Activated T-helper 1 cell treated with anti-CD3 and anti-CD28 coated beads, Interleukin-12 subunit alpha, Interleukin-12 subunit beta, Interleukin-2, Interleukin-4 antibody, amounts not matched to agents 30 ng/mL and 10 ng/mL and 1 ng/mL, durations not matched to agents 14 hours and 24 hours and 36 hours (primary cell): ENCODE results near the gene ICA1. TPM values are rescaled to one million over a fixed set of nuclear protein-coding genes. Genes with fewer than 3 reads are reported as not detected.

Source experiments
- DNase-seq: peaks from one replicate; pipeline ENCODE4 v3.0.0; 2021; ENCODE audit warnings: low spot score
- H3K27ac Mint-ChIP-seq: one replicate; pipeline ENCODE4 v1.8.0; 2021; ENCODE audit warnings: mild to moderate bottlenecking, mixed read lengths
- H3K27me3 Mint-ChIP-seq: one replicate; pipeline ENCODE4 v1.8.0; 2022; ENCODE audit warnings: mild to moderate bottlenecking, moderate library complexity, mixed read lengths; ENCODE audit not compliant: insufficient read depth
- H3K36me3 Mint-ChIP-seq: one replicate; pipeline ENCODE4 v1.8.0; 2021; ENCODE audit warnings: low read depth, mixed read lengths
- H3K4me1 Mint-ChIP-seq: one replicate; pipeline ENCODE4 v1.8.0; 2021; ENCODE audit warnings: low read depth, mixed read lengths
- H3K4me3 Mint-ChIP-seq: one replicate; pipeline ENCODE4 v1.8.0; 2021; ENCODE audit warnings: mild to moderate bottlenecking, moderate library complexity, mixed read lengths
- H3K9me3 Mint-ChIP-seq: one replicate; pipeline ENCODE4 v1.8.0; 2021; ENCODE audit warnings: mixed read lengths
- intact Hi-C: fragments of 100-400 bp; cut with micrococcal nuclease; formaldehyde crosslinking; loops from one replicate; pipeline ENCODE4 v1.15.1; 2024
- total RNA-seq: library from RNA; stranded (reverse); gene quantifications from 2 replicates; pipeline ENCODE4 v1.2.3, GENCODE V29; 2022

ICA1 gene
- total RNA-seq, 1 donor from 2014 or later = 1.9 TPM

- Mint-ChIP-seq H3K27ac (no peak overlapping the region), H3K27me3 (no peaks in the 10 kb centered on the region), H3K4me1 (no peaks in the 10 kb centered on the region), H3K4me3 (no peak overlapping the region), H3K36me3 (peaks cover 15% of the 10 kb centered on the region), H3K9me3 (peaks cover 7% of the 10 kb centered on the region)
- DNase-seq = no peak
- intact Hi-C loops = no loop called here
These were observed 167.5 kb downstream of the ICA1 start for GRCh38 chr7:8094164-8095140.

DNA sequence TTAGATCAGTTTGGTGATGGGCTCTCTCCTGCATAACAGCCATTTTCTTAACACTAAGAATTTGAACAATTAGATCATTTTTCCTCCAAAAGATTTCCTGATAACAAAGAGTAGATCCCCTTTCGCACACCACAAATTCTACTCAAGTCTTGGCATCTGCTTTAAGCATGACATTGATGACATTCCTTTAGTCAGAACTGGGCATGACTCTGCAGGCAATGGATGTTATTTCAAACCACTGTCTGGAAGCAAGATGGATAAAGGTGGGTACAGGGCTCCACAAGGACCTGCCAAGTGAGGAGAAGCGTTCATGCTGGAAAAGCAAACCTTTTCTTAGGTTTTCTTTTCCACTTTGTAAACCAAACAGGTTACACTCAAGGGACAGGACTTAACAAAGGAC, 169.8 kb downstream of the ICA1 start:
- Mint-ChIP-seq H3K36me3 (peaks cover 15% of the 10 kb centered on the region), H3K27me3 (no peaks in the 10 kb centered on the region), H3K4me3 (no peak overlapping the region), H3K27ac (no peak overlapping the region), H3K9me3 (no peaks in the 10 kb centered on the region), H3K4me1 (no peaks in the 10 kb centered on the region)
- DNase-seq = no peak
- intact Hi-C loops = no loop called here

DNA sequence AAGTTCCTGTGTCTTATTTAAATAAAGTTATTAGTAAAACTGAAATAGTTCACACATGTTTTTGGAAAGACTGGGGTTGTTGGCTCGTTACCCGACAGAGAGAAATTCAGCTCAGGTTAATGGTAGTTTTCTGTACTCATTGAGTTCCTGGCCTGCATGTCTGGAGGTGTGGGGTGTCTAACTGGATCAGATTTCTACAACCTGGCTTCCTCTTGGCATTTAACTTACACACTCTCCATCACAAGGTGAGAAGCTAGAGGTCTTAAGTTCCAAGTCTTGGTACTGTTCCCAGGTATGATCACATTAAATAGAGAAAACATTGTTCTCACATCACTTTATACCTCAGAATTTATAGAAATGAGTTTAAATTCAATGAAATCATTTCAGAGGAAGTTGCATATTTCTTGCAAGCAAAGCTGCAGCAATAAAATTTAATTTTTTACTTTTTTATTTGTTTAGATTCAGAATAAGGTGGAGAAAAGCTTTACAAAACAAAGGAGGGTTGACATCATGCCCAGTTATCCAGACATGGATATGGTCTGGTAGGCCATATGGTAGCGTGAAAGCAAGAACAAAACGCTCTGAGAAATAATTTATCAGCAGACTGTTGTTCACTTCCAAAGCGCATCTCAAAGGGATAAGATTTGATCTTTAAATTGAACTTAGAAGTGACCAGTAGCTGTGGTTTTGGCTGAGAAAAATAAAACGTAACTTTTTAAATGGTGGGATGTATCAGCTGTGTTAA, 172.8 kb downstream of the ICA1 start:
- H3K4me3 Mint-ChIP-seq = no peak overlapping the region
- peaks cover 31% of the 10 kb centered on the region for H3K36me3 Mint-ChIP-seq
- intact Hi-C loops = no loop called here
- H3K27ac Mint-ChIP-seq = no peak overlapping the region
- DNase-seq = no peak
- no peaks in the 10 kb centered on the region for H3K9me3 Mint-ChIP-seq
- no peaks in the 10 kb centered on the region for H3K27me3 Mint-ChIP-seq
- H3K4me1 Mint-ChIP-seq = no peaks in the 10 kb centered on the region

GRCh38 chr7:8086239-8086638, 175.7 kb downstream of the ICA1 start:
- H3K36me3 Mint-ChIP-seq = peaks cover 29% of the 10 kb centered on the region

GRCh38 chr7:8085420-8085819, 176.5 kb downstream of the ICA1 start:
- Mint-ChIP-seq H3K9me3 (no peaks in the 10 kb centered on the region), H3K4me1 (no peaks in the 10 kb centered on the region)

More at GRCh38 chr7:8086239-8086638, 175.7 kb downstream of the ICA1 start:
- Mint-ChIP-seq H3K4me3 (no peak overlapping the region), H3K4me1 (no peaks in the 10 kb centered on the region), H3K27ac (no peak overlapping the region), H3K9me3 (no peaks in the 10 kb centered on the region), H3K27me3 (no peaks in the 10 kb centered on the region)
- DNase-seq = no peak
- intact Hi-C loops = no loop called here

GRCh38 chr7:8084836-8085235, 177.1 kb downstream of the ICA1 start:
- intact Hi-C loops = loop anchor here (5.0 kb wide), 1 partner anchor 38 kb away; no protein-coding TSS in a partner anchor

More at GRCh38 chr7:8085420-8085819, 176.5 kb downstream of the ICA1 start:
- no peak for DNase-seq
- no peak overlapping the region for H3K4me3 Mint-ChIP-seq
- H3K36me3 Mint-ChIP-seq = peaks cover 28% of the 10 kb centered on the region
- intact Hi-C loops = no loop called here
- H3K27ac Mint-ChIP-seq = no peak overlapping the region
- no peaks in the 10 kb centered on the region for H3K27me3 Mint-ChIP-seq

DNA sequence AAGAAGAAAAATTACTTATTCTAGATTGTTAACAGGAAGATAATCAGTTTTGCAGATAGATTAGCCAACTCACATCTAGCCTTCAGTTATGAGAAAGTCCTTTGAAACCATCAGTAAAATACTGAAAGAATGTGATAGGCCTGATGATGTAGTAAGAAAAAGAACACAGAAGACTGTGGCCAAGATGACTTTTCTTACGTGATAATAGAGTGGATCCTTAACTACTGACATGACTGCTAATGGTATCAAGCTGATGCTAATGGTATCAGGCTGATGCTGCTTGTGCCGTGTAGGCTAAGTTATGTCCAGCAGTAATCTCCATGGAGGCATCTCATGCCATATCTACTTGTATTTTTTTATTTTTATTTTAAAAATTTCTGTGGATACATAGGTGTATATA, 179.2 kb downstream of the ICA1 start:
- no peak for DNase-seq
- Mint-ChIP-seq H3K36me3 (peaks cover 19% of the 10 kb centered on the region), H3K4me3 (no peak overlapping the region)

More at GRCh38 chr7:8084836-8085235, 177.1 kb downstream of the ICA1 start:
- Mint-ChIP-seq H3K4me1 (no peaks in the 10 kb centered on the region), H3K27me3 (no peaks in the 10 kb centered on the region), H3K4me3 (no peak overlapping the region), H3K36me3 (peaks cover 25% of the 10 kb centered on the region), H3K9me3 (no peaks in the 10 kb centered on the region), H3K27ac (no peak overlapping the region)
- no peak for DNase-seq

DNA sequence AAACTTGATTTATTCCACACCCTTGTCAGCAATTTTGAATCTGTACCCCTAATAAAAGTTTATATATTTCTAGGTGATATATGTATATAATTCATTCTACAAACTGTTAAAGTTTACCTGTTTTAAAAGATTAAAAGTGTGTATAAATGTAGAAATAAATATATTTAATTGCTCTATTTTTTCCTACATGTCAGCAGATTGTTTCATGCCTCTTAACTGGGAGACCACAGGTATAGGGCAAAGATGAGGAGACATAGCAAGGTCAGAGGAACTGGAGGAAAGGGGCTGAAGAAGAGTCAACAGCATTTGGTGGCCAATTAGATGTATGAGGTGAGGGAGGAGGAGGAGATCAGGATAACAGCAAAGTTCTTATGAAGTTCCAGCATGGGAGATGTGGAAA, 183.5 kb downstream of the ICA1 start:
- Mint-ChIP-seq H3K4me1 (no peaks in the 10 kb centered on the region), H3K27me3 (no peaks in the 10 kb centered on the region), H3K9me3 (no peaks in the 10 kb centered on the region), H3K36me3 (peaks cover 1% of the 10 kb centered on the region), H3K27ac (no peak overlapping the region), H3K4me3 (no peak overlapping the region)
- no peak for DNase-seq
- intact Hi-C loops = no loop called here

More for the DNA sequence above, 179.2 kb downstream of the ICA1 start:
- no peaks in the 10 kb centered on the region for H3K4me1 Mint-ChIP-seq
- intact Hi-C loops = loop anchor here (5.0 kb wide), 1 partner anchor 35 kb away; no protein-coding TSS in a partner anchor
- H3K9me3 Mint-ChIP-seq = no peaks in the 10 kb centered on the region
- no peak overlapping the region for H3K27ac Mint-ChIP-seq
- H3K27me3 Mint-ChIP-seq = no peaks in the 10 kb centered on the region

GRCh38 chr7:8070451-8071180, 191.4 kb downstream of the ICA1 start:
- Mint-ChIP-seq H3K4me3 (no peak overlapping the region), H3K4me1 (peaks cover 11% of the 10 kb centered on the region), H3K27ac (no peak overlapping the region), H3K9me3 (peaks cover 1% of the 10 kb centered on the region), H3K36me3 (peaks cover 23% of the 10 kb centered on the region), H3K27me3 (no peaks in the 10 kb centered on the region)
- intact Hi-C loops = no loop called here
- no peak for DNase-seq

GRCh38 chr7:8068892-8069686, 192.9 kb downstream of the ICA1 start:
- Mint-ChIP-seq H3K4me1 (peaks cover 14% of the 10 kb centered on the region), H3K9me3 (peaks cover 12% of the 10 kb centered on the region), H3K27me3 (no peaks in the 10 kb centered on the region), H3K36me3 (peaks cover 33% of the 10 kb centered on the region), H3K27ac (no peak overlapping the region), H3K4me3 (no peak overlapping the region)
- intact Hi-C loops = no loop called here
- no peak for DNase-seq

GRCh38 chr7:8065356-8065813, 196.6 kb downstream of the ICA1 start:
- Mint-ChIP-seq H3K27ac (no peak overlapping the region), H3K9me3 (peaks cover 22% of the 10 kb centered on the region), H3K4me1 (peaks cover 17% of the 10 kb centered on the region), H3K4me3 (no peak overlapping the region), H3K27me3 (no peaks in the 10 kb centered on the region), H3K36me3 (peaks cover 33% of the 10 kb centered on the region)
- DNase-seq = no peak
- intact Hi-C loops = no loop called here

DNA sequence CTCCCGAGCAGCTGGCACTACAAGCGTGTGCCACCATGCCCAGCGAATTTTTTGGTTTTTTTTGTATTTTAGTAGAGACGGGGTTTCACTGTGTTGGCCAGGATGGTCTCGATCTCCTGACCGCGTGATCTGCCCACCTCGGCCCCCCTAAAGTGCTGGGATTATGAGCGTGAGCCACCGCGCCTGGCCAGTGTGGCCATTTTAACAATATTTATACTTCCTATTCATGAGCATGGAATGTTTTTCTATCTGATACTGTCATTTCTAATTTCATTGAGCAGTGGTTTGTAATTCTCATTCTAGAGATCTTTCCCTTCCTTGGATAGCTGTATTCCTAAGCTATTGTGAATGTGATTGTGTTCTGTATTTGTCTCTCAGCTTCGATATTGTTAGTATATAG, 197.1 kb downstream of the ICA1 start:
- H3K4me1 Mint-ChIP-seq = peaks cover 17% of the 10 kb centered on the region

More for the DNA sequence above, 197.1 kb downstream of the ICA1 start:
- DNase-seq = no peak
- intact Hi-C loops = no loop called here
- no peak overlapping the region for H3K27ac Mint-ChIP-seq
- H3K27me3 Mint-ChIP-seq = no peaks in the 10 kb centered on the region
- H3K9me3 Mint-ChIP-seq = peaks cover 22% of the 10 kb centered on the region
- H3K4me3 Mint-ChIP-seq = no peak overlapping the region
- peaks cover 37% of the 10 kb centered on the region for H3K36me3 Mint-ChIP-seq
